ENCODE data around the gene TBC1D2B.

TBC1D2B gene

DNA sequence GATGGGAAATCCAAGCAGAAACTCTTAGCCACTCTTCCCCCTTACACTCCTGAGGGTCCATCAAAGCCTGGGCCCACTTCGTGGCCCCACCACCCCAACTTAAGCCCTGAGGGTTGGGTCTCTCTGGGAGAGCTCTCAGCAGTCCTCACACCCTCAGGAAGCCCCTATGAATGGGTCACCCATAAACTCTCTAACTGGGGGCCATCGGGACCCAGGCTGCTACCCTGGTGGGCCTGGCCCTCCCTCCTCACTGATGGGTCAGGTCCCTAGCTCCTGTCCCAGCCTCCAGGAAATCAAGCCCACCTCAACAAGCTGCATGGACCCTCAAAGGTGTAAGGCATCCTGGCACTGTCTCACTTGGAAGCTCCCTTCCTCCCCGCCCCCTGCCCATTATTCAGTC is 34.3 kb upstream of the TBC1D2B start:
- H3K18ac ChIP-seq (ENCODE audit: low read length), result no peak overlapping the region
- peak overlapping the region in 1 of 2 donors; percentile 15 for H3K4me3 ChIP-seq (ENCODE audit: low read length in 2 of 2)
- H3K27me3 ChIP-seq (ENCODE audit: control insufficient read depth in 3 of 3, insufficient read depth in 3 of 3, low read depth in 1 of 3, low read length in 3 of 3), result no peaks in the 10 kb centered on the region
- H3K9me3 ChIP-seq (replicated peaks in 1 of 2; ENCODE audit: control insufficient read depth in 2 of 2, insufficient read depth in 1 of 2, low read depth in 1 of 2, low read length in 2 of 2), result no peaks in the 10 kb centered on the region
- H3K4me1 ChIP-seq (ENCODE audit: control insufficient read depth in 2 of 2, insufficient read depth in 1 of 2, low read depth in 1 of 2, low read length in 2 of 2), result peaks cover 2% of the 10 kb centered on the region in 2 donors
- no peak overlapping the region for H3K4me2 ChIP-seq (ENCODE audit: insufficient read depth, low read length, poor library complexity, severe bottlenecking)
- H3K23ac ChIP-seq (ENCODE audit: low read depth, low read length, poor library complexity), result no peak overlapping the region
- H3K4ac ChIP-seq (ENCODE audit: low read length), result no peak overlapping the region
- H3K79me1 ChIP-seq (ENCODE audit: low read depth, low read length), result no peaks in the 10 kb centered on the region
- no peak overlapping the region for H3K9ac ChIP-seq (ENCODE audit: low read depth, low read length, poor library complexity)
- H2BK15ac ChIP-seq (ENCODE audit: low read length), result no peak overlapping the region
- H2BK120ac ChIP-seq (ENCODE audit: low read depth, low read length), result no peak overlapping the region
- peaks cover 0 to 2% of the 10 kb centered on the region in 2 donors for H3K36me3 ChIP-seq (replicated peaks in 1 of 2; ENCODE audit: control insufficient read depth in 2 of 2, insufficient read depth in 2 of 2, low read length in 2 of 2)
- H2AK5ac ChIP-seq (ENCODE audit: low read depth, low read length), result no peak overlapping the region
- H4K91ac ChIP-seq (ENCODE audit: low read depth, low read length, poor library complexity), result no peak overlapping the region
- H2AFZ ChIP-seq (ENCODE audit: low read length), result no peak overlapping the region
- no peak overlapping the region for H3K27ac ChIP-seq (replicated peaks; ENCODE audit: low read length)
- no CpG with 5 or more reads among the region's 3 CpGs for WGBS, 2 donors (ENCODE audit: extremely low coverage in 2 of 2, insufficient read length in 2 of 2, insufficient replicate concordance in 1 of 2)
- no peak overlapping the region for H2BK5ac ChIP-seq (ENCODE audit: low read length)
- DNase-seq (ENCODE audit: low spot score), result no peak
- H2BK12ac ChIP-seq (ENCODE audit: low read length), result no peak overlapping the region
- no peak overlapping the region for H3K14ac ChIP-seq (ENCODE audit: low read length)
- H4K8ac ChIP-seq (ENCODE audit: low read depth, low read length), result no peak overlapping the region

DNA sequence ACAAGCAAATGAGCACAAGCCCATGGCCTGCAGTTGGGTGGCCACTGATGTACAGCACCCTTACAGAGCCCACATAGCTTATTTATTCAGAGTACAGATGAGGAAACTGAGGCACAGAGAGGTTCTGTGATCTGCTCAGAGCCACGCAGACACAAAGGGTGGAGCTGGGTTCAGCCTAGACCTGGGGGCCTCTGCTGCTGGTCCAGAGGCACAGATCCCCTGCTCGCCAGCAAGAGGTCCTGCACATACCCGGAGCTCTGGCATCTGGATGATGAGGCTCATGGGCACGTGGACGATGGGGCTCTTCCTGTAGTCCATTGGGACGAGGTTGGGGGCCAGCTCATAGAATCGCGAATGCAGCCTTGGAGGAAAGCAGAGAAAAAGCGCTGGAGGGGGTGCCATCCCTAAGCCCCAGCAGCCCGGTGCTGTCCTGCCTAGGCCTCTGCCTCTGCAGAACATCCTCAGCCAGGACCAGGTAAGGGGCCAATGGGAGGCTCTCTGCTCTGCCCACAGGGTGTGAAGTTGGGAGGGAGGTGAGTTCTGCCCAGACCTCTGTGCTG is 33.5 kb upstream of the TBC1D2B start:
- no peak overlapping the region for H4K8ac ChIP-seq (ENCODE audit: low read depth, low read length)
- H2AFZ ChIP-seq (ENCODE audit: low read length), result no peak overlapping the region
- no peak overlapping the region for H2BK5ac ChIP-seq (ENCODE audit: low read length)
- H3K36me3 ChIP-seq (replicated peaks in 1 of 2; ENCODE audit: control insufficient read depth in 2 of 2, insufficient read depth in 2 of 2, low read length in 2 of 2), result peaks cover 0 to 2% of the 10 kb centered on the region in 2 donors
- H2BK12ac ChIP-seq (ENCODE audit: low read length), result no peak overlapping the region
- no peak overlapping the region for H3K18ac ChIP-seq (ENCODE audit: low read length)
- peak overlapping the region; percentile 39 for H2AK5ac ChIP-seq (ENCODE audit: low read depth, low read length)
- no peaks in the 10 kb centered on the region for H3K9me3 ChIP-seq (replicated peaks in 1 of 2; ENCODE audit: control insufficient read depth in 2 of 2, insufficient read depth in 1 of 2, low read depth in 1 of 2, low read length in 2 of 2)
- H2BK15ac ChIP-seq (ENCODE audit: low read length), result no peak overlapping the region
- H3K4me3 ChIP-seq (ENCODE audit: low read length in 2 of 2), result no peak overlapping the region
- H3K14ac ChIP-seq (ENCODE audit: low read length), result no peak overlapping the region
- H3K4ac ChIP-seq (ENCODE audit: low read length), result no peak overlapping the region
- H4K91ac ChIP-seq (ENCODE audit: low read depth, low read length, poor library complexity), result no peak overlapping the region
- H3K79me1 ChIP-seq (ENCODE audit: low read depth, low read length), result no peaks in the 10 kb centered on the region
- no peak for DNase-seq (ENCODE audit: low spot score)
- peaks cover 2% of the 10 kb centered on the region in 2 donors for H3K4me1 ChIP-seq (ENCODE audit: control insufficient read depth in 2 of 2, insufficient read depth in 1 of 2, low read depth in 1 of 2, low read length in 2 of 2)
- H3K4me2 ChIP-seq (ENCODE audit: insufficient read depth, low read length, poor library complexity, severe bottlenecking), result no peak overlapping the region
- H3K27ac ChIP-seq (replicated peaks; ENCODE audit: low read length), result no peak overlapping the region
- H3K27me3 ChIP-seq (ENCODE audit: control insufficient read depth in 3 of 3, insufficient read depth in 3 of 3, low read depth in 1 of 3, low read length in 3 of 3), result no peaks in the 10 kb centered on the region
- WGBS, 2 donors (ENCODE audit: extremely low coverage in 2 of 2, insufficient read length in 2 of 2, insufficient replicate concordance in 1 of 2), result no CpG with 5 or more reads among the region's 10 CpGs
- H2BK120ac ChIP-seq (ENCODE audit: low read depth, low read length), result no peak overlapping the region
- no peak overlapping the region for H3K23ac ChIP-seq (ENCODE audit: low read depth, low read length, poor library complexity)
- H3K9ac ChIP-seq (ENCODE audit: low read depth, low read length, poor library complexity), result no peak overlapping the region

DNA sequence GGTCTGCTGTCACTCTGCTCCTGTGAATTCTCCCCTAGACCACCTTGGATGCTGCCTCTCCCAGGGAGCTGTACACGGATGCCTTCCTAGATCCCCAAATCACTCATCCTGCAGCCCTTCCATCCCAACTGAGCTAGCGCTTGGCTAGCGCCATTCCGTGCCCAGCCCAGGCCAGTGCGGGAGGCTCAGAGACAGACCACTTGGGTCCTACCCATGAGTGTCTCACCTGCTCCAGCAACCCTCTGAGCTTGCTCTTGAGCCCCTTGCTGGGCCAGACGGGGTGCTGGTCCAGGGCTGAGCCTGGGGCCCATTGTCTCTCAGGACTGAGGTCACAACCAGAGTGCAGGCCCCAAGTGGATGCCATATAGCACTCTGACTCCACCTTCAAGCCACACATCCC is 32.6 kb upstream of the TBC1D2B start:
- Histone ChIP-seq H3K27me3 (ENCODE audit: control insufficient read depth in 3 of 3, insufficient read depth in 3 of 3, low read depth in 1 of 3, low read length in 3 of 3) (no peaks in the 10 kb centered on the region), H3K23ac (ENCODE audit: low read depth, low read length, poor library complexity) (no peak overlapping the region), H3K79me1 (ENCODE audit: low read depth, low read length) (no peaks in the 10 kb centered on the region), H4K8ac (ENCODE audit: low read depth, low read length) (no peak overlapping the region), H3K36me3 (replicated peaks in 1 of 2; ENCODE audit: control insufficient read depth in 2 of 2, insufficient read depth in 2 of 2, low read length in 2 of 2) (peaks cover 0 to 4% of the 10 kb centered on the region in 2 donors), H2AFZ (ENCODE audit: low read length) (no peak overlapping the region), H3K4me3 (ENCODE audit: low read length in 2 of 2) (no peak overlapping the region), H3K9me3 (replicated peaks in 1 of 2; ENCODE audit: control insufficient read depth in 2 of 2, insufficient read depth in 1 of 2, low read depth in 1 of 2, low read length in 2 of 2) (no peaks in the 10 kb centered on the region), H2AK5ac (ENCODE audit: low read depth, low read length) (no peak overlapping the region), H3K18ac (ENCODE audit: low read length) (no peak overlapping the region), H3K4me2 (ENCODE audit: insufficient read depth, low read length, poor library complexity, severe bottlenecking) (no peak overlapping the region), H3K9ac (ENCODE audit: low read depth, low read length, poor library complexity) (peak overlapping the region; percentile 50), H4K91ac (ENCODE audit: low read depth, low read length, poor library complexity) (no peak overlapping the region), H3K27ac (replicated peaks; ENCODE audit: low read length) (no peak overlapping the region), H2BK5ac (ENCODE audit: low read length) (no peak overlapping the region), H2BK15ac (ENCODE audit: low read length) (no peak overlapping the region), H2BK12ac (ENCODE audit: low read length) (no peak overlapping the region), H3K14ac (ENCODE audit: low read length) (no peak overlapping the region), H2BK120ac (ENCODE audit: low read depth, low read length) (no peak overlapping the region), H3K4ac (ENCODE audit: low read length) (no peak overlapping the region), H3K4me1 (ENCODE audit: control insufficient read depth in 2 of 2, insufficient read depth in 1 of 2, low read depth in 1 of 2, low read length in 2 of 2) (peaks cover 2% of the 10 kb centered on the region in 2 donors)
- DNase-seq (ENCODE audit: low spot score), result no peak
- no CpG with 5 or more reads among the region's 6 CpGs for WGBS, 2 donors (ENCODE audit: extremely low coverage in 2 of 2, insufficient read length in 2 of 2, insufficient replicate concordance in 1 of 2)

DNA sequence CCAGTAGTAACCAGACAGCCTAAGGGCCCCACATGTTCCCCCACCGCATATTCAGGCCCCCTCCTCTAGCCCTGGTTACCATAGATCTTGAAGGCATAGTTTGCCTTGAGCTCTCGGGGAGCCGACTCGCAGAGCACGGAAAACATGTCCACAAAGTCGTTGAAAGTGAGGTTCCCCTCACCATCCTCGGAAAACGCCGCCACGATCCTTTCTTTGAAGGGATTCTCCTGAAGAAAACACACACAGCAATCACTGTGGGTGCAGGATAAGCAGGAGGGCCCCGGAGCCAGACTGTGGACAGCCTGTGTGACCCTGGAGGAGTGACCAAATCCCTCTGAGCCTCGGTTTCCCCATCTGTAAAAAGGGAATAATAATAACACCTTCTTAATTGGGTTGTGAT is 31.6 kb upstream of the TBC1D2B start:
- Histone ChIP-seq H3K36me3 (replicated peaks in 1 of 2; ENCODE audit: control insufficient read depth in 2 of 2, insufficient read depth in 2 of 2, low read length in 2 of 2) (peaks cover 0 to 4% of the 10 kb centered on the region in 2 donors), H2BK15ac (ENCODE audit: low read length) (no peak overlapping the region), H2AFZ (ENCODE audit: low read length) (no peak overlapping the region), H3K79me1 (ENCODE audit: low read depth, low read length) (no peaks in the 10 kb centered on the region), H2BK5ac (ENCODE audit: low read length) (no peak overlapping the region), H3K4ac (ENCODE audit: low read length) (no peak overlapping the region), H3K9ac (ENCODE audit: low read depth, low read length, poor library complexity) (no peak overlapping the region), H3K14ac (ENCODE audit: low read length) (no peak overlapping the region), H3K4me3 (ENCODE audit: low read length in 2 of 2) (no peak overlapping the region), H2AK5ac (ENCODE audit: low read depth, low read length) (no peak overlapping the region), H3K23ac (ENCODE audit: low read depth, low read length, poor library complexity) (no peak overlapping the region), H2BK12ac (ENCODE audit: low read length) (no peak overlapping the region), H3K27ac (replicated peaks; ENCODE audit: low read length) (no peak overlapping the region), H4K91ac (ENCODE audit: low read depth, low read length, poor library complexity) (no peak overlapping the region), H4K8ac (ENCODE audit: low read depth, low read length) (no peak overlapping the region), H3K9me3 (replicated peaks in 1 of 2; ENCODE audit: control insufficient read depth in 2 of 2, insufficient read depth in 1 of 2, low read depth in 1 of 2, low read length in 2 of 2) (no peaks in the 10 kb centered on the region), H3K4me2 (ENCODE audit: insufficient read depth, low read length, poor library complexity, severe bottlenecking) (no peak overlapping the region), H2BK120ac (ENCODE audit: low read depth, low read length) (no peak overlapping the region), H3K18ac (ENCODE audit: low read length) (no peak overlapping the region), H3K4me1 (ENCODE audit: control insufficient read depth in 2 of 2, insufficient read depth in 1 of 2, low read depth in 1 of 2, low read length in 2 of 2) (peaks cover 2 to 5% of the 10 kb centered on the region in 2 donors), H3K27me3 (ENCODE audit: control insufficient read depth in 3 of 3, insufficient read depth in 3 of 3, low read depth in 1 of 3, low read length in 3 of 3) (no peaks in the 10 kb centered on the region)
- no peak for DNase-seq (ENCODE audit: low spot score)
- WGBS, 2 donors (ENCODE audit: extremely low coverage in 2 of 2, insufficient read length in 2 of 2, insufficient replicate concordance in 1 of 2), result no CpG with 5 or more reads among the region's 12 CpGs
